GM19463 (cell line): ENCODE data around the gene EIF2AK2.
"Not testable (repeated sequence)": the region's sequence is repeated elsewhere in the genome, so short reads cannot be mapped to it uniquely, and the experiment has no call there.

Experiments used
- ATAC-seq: cut with Tn5 transposase; IDR thresholded peaks from one replicate; pipeline ENCODE4 v1.9.1; 2021; ENCODE audit warnings: mild to moderate bottlenecking, moderate library complexity; ENCODE audit not compliant: unreplicated experiment

Gene EIF2AK2

GRCh38 chr2:37156857-37157714 is at the start of gene EIF2AK2:
TSS of gene EIF2AK2 (minus strand) at chr2:37156980. CDS start at chr2:37147806, 9,174 bp downstream.
- peak; percentile 87 for ATAC-seq

- no peak for ATAC-seq
These were observed 49.0 kb upstream of the EIF2AK2 start for GRCh38 chr2:37205689-37206341.

GRCh38 chr2:37205071-37205661 is 48.4 kb upstream of the EIF2AK2 start:
- not testable (repeated sequence) for ATAC-seq

- no peak for ATAC-seq
These were observed 46.9 kb upstream of the EIF2AK2 start for GRCh38 chr2:37203708-37204107.

GRCh38 chr2:37201766-37202165 is 45.0 kb upstream of the EIF2AK2 start:
- ATAC-seq: no peak

- no peak for ATAC-seq
These were observed 44.4 kb upstream of the EIF2AK2 start for GRCh38 chr2:37201208-37201607.

GRCh38 chr2:37198681-37199065 is 41.9 kb upstream of the EIF2AK2 start:
- ATAC-seq: no peak

GRCh38 chr2:37196320-37197195 is 39.8 kb upstream of the EIF2AK2 start, which contains the start of gene CEBPZOS:
TSS of gene CEBPZOS (plus strand) at chr2:37196496. CDS start at chr2:37199705, 3,209 bp downstream.
- ATAC-seq: peak; percentile 71

GRCh38 chr2:37195862-37196319 is 39.1 kb upstream of the EIF2AK2 start:
- ATAC-seq: not testable (repeated sequence)

- ATAC-seq: no peak
These were observed 35.8 kb upstream of the EIF2AK2 start for GRCh38 chr2:37192551-37192950.

GRCh38 chr2:37191747-37192146 is 35.0 kb upstream of the EIF2AK2 start:
- ATAC-seq: no peak

- no peak for ATAC-seq
These were observed 34.5 kb upstream of the EIF2AK2 start for GRCh38 chr2:37191253-37191652.

- ATAC-seq: no peak
These were observed 33.5 kb upstream of the EIF2AK2 start for GRCh38 chr2:37190290-37190689.

GRCh38 chr2:37189452-37190153 is 32.8 kb upstream of the EIF2AK2 start:
- no peak for ATAC-seq

GRCh38 chr2:37188570-37188969 is 31.8 kb upstream of the EIF2AK2 start, which contains the start of gene SULT6B1:
TSS of gene SULT6B1 (minus strand) at chr2:37188670. CDS start at chr2:37188640, 30 bp downstream.
- ATAC-seq: no peak

- ATAC-seq: no peak
These were observed 25.2 kb upstream of the EIF2AK2 start for GRCh38 chr2:37181726-37182684.

GRCh38 chr2:37180640-37181039 is 23.9 kb upstream of the EIF2AK2 start:
- ATAC-seq: no peak

GRCh38 chr2:37180006-37180639 is 23.3 kb upstream of the EIF2AK2 start:
- no peak for ATAC-seq
